ENCODE results near the gene FBXL17.

DNA sequence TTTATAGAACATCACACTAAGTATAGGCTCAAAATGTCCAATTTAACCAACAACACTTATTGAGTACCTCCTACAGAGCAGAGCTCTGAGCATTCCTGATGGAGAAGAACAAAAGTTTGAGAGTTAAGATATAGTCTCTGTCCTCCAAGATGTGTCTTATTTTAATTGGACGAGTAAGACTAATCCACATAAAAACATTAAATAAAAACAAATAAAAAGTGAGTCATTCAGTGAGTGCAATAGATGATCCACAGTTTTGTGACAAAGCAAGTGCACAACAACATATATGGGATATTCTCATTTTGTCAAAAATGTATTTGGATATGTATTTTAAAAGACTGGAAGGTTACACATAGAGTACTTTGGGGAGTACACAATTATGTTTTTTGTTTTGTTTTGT, 277.4 kb downstream of the FBXL17 start:
- TF ChIP-seq, protein P1, sequence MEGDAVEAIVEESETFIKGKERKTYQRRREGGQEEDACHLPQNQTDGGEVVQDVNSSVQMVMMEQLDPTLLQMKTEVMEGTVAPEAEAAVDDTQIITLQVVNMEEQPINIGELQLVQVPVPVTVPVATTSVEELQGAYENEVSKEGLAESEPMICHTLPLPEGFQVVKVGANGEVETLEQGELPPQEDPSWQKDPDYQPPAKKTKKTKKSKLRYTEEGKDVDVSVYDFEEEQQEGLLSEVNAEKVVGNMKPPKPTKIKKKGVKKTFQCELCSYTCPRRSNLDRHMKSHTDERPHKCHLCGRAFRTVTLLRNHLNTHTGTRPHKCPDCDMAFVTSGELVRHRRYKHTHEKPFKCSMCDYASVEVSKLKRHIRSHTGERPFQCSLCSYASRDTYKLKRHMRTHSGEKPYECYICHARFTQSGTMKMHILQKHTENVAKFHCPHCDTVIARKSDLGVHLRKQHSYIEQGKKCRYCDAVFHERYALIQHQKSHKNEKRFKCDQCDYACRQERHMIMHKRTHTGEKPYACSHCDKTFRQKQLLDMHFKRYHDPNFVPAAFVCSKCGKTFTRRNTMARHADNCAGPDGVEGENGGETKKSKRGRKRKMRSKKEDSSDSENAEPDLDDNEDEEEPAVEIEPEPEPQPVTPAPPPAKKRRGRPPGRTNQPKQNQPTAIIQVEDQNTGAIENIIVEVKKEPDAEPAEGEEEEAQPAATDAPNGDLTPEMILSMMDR (IDR thresholded peaks at IDR 0.05; ENCODE audit: insufficient read depth, low read length, poor library complexity, severe bottlenecking): no peak
- TF ChIP-seq EZH2phosphoT487 (conservative IDR thresholded peaks at IDR 0.05; ENCODE audit: low read length): no peak

Data from SU-DHL-6 (cell line).